ENCODE results near the gene PPP1R13L. TPM values are rescaled to one million over a fixed set of nuclear protein-coding genes. Genes with fewer than 3 reads are reported as not detected.
A peak's percentile ranks its signal among the peaks of the same experiment; 100 is the strongest.

PPP1R13L gene
- total RNA-seq, 6 experiments from 2014 or later = 10.2 to 24.7 (median 22.2) TPM

- H3K27ac Mint-ChIP-seq = peak overlapping the region; percentile 97
- peaks cover 28% of the 10 kb centered on the region for H3K36me3 Mint-ChIP-seq (ENCODE audit: low read depth)
- H3K9me3 Mint-ChIP-seq = no peaks in the 10 kb centered on the region
- H3K27me3 Mint-ChIP-seq (ENCODE audit: insufficient read depth) = peaks cover 17% of the 10 kb centered on the region
- no peak for DNase-seq
- H3K4me1 Mint-ChIP-seq (ENCODE audit: low read depth) = peaks cover 61% of the 10 kb centered on the region
- peak overlapping the region; percentile 97 for H3K4me3 Mint-ChIP-seq
- TF ChIP-seq CTCF (IDR thresholded peaks at IDR 0.05) = no peak; the same call in 1 of the 2 replicates
These were observed 2.2 kb upstream of the PPP1R13L start for GRCh38 chr19:45407091-45407375.

GRCh38 chr19:45406226-45407090, 1.6 kb upstream of the PPP1R13L start, which contains the start of gene POLR1G:
POLR1G (plus strand) TSS chr19:45406644; CDS start chr19:45406697, 53 bp downstream.
- Mint-ChIP-seq H3K9me3 (no peaks in the 10 kb centered on the region), H3K27ac (peak within 1 kb of the TSS; percentile 97), H3K27me3 (ENCODE audit: insufficient read depth) (peaks cover 17% of the 10 kb centered on the region), H3K36me3 (ENCODE audit: low read depth) (peaks cover 28% of the 10 kb centered on the region), H3K4me3 (peak within 1 kb of the TSS; percentile 97), H3K4me1 (ENCODE audit: low read depth) (peaks cover 65% of the 10 kb centered on the region)
- peak; percentile 62 for DNase-seq
- peak; percentile 49 for TF ChIP-seq CTCF (IDR thresholded peaks at IDR 0.05)

- Mint-ChIP-seq H3K27me3 (ENCODE audit: insufficient read depth) (peaks cover 17% of the 10 kb centered on the region), H3K4me1 (ENCODE audit: low read depth) (peaks cover 65% of the 10 kb centered on the region), H3K9me3 (no peaks in the 10 kb centered on the region), H3K4me3 (peak overlapping the region; percentile 97), H3K36me3 (ENCODE audit: low read depth) (peaks cover 20% of the 10 kb centered on the region), H3K27ac (peak overlapping the region; percentile 97)
- DNase-seq = peak; percentile 87
- no peak for TF ChIP-seq CTCF (IDR thresholded peaks at IDR 0.05)
These were observed 761 bp upstream of the PPP1R13L start for GRCh38 chr19:45405435-45406225.

- no peak for DNase-seq
- Mint-ChIP-seq H3K27me3 (ENCODE audit: insufficient read depth) (peaks cover 17% of the 10 kb centered on the region), H3K4me1 (ENCODE audit: low read depth) (peaks cover 60% of the 10 kb centered on the region), H3K4me3 (peak overlapping the region; percentile 97), H3K27ac (peak overlapping the region; percentile 97), H3K36me3 (ENCODE audit: low read depth) (peaks cover 11% of the 10 kb centered on the region), H3K9me3 (no peaks in the 10 kb centered on the region)
- TF ChIP-seq CTCF (IDR thresholded peaks at IDR 0.05) = peak; percentile 75
These were observed 900 bp downstream of the PPP1R13L start for GRCh38 chr19:45403781-45404556.

GRCh38 chr19:45403272-45403671, 1.6 kb downstream of the PPP1R13L start:
- DNase-seq = no peak
- H3K4me3 Mint-ChIP-seq = peak overlapping the region; percentile 97
- no peaks in the 10 kb centered on the region for H3K9me3 Mint-ChIP-seq
- H3K4me1 Mint-ChIP-seq (ENCODE audit: low read depth) = peaks cover 59% of the 10 kb centered on the region
- H3K27me3 Mint-ChIP-seq (ENCODE audit: insufficient read depth) = peaks cover 15% of the 10 kb centered on the region
- H3K36me3 Mint-ChIP-seq (ENCODE audit: low read depth) = peaks cover 4% of the 10 kb centered on the region
- TF ChIP-seq CTCF (IDR thresholded peaks at IDR 0.05) = no peak
- H3K27ac Mint-ChIP-seq = peak overlapping the region; percentile 51

All from HFFc6 (cell line).